Erythroblast (primary cell): ENCODE results near the gene MAGI1.

Source experiments
- GATA1 ChIP-seq: IDR thresholded peaks from 2 replicates; pipeline ENCODE4 v1.6.1; 2011; ENCODE audit warnings: low read depth, mild to moderate bottlenecking, control low read depth, low read length, moderate library complexity
- POLR2A ChIP-seq: IDR thresholded peaks from 2 replicates; pipeline ENCODE4 v1.6.1; 2011; ENCODE audit warnings: mild to moderate bottlenecking, low read length

GRCh38 chr3:65703026-65703425 lies 335.7 kb downstream of the MAGI1 start:
- TF ChIP-seq POLR2A (no peak), GATA1 (no peak)
